ENCODE data around the gene NEU4. TPM values are rescaled to one million over a fixed set of nuclear protein-coding genes. Genes with fewer than 3 reads are reported as not detected.

The NEU4 gene
- total and polyA plus RNA-seq, 9 of the 15 experiments (the other 6 are each of a cell fraction or from before 2014, with no cell fraction given): 0.01 to 0.40 TPM; not detected in 7

- peak; percentile 36 to 44 (median 40) for DNase-seq (ENCODE audit: extremely low read depth in 1 of 4, low spot score in 3 of 4)
- FAIRE-seq: no peak
- peak; percentile 77 for ATAC-seq
- Histone ChIP-seq H3K27me3 (ENCODE audit: control insufficient read depth in 2 of 2, insufficient read depth in 2 of 2, low read length in 2 of 2) (no peaks in the 10 kb centered on the region), H3K9ac (ENCODE audit: insufficient read depth in 1 of 2, low read depth in 2 of 2, low read length in 2 of 2) (no peak overlapping the region), H3K36me3 (ENCODE audit: control insufficient read depth, insufficient read depth, low read length) (peaks cover 27% of the 10 kb centered on the region; the same call in 2 of the 3 replicates), H3K4me3 (no peak overlapping the region), H3K9me3 (replicated peaks; ENCODE audit: control insufficient read depth, insufficient read depth, low read depth, low read length) (no peaks in the 10 kb centered on the region), H4K20me1 (replicated peaks; ENCODE audit: control insufficient read depth, insufficient read depth, low read length) (no peaks in the 10 kb centered on the region), H3K9me1 (ENCODE audit: control insufficient read depth, insufficient read depth, low read length) (no peaks in the 10 kb centered on the region), H3K79me2 (ENCODE audit: control insufficient read depth, insufficient read depth, low read length) (no peaks in the 10 kb centered on the region), H3K4me2 (ENCODE audit: insufficient read depth, low read length) (no peak overlapping the region), H3K27ac (ENCODE audit: extremely low read depth, low read depth, low read length) (peak overlapping the region; percentile 36; the same call in 1 of the 3 replicates), H2AFZ (ENCODE audit: low read depth, low read length) (no peak overlapping the region), H3K4me1 (replicated peaks in 1 of 2; ENCODE audit: control insufficient read depth in 2 of 2, insufficient read depth in 2 of 2, low read length in 2 of 2) (peaks cover 13 to 23% of the 10 kb centered on the region in 2 experiments)
- BruUV-seq (replicated peaks): no TSS peak
- in situ Hi-C loops (cut with MboI) (no loop called here), intact Hi-C loops (cut with micrococcal nuclease) (no loop called here)
- ChIA-PET CTCF (ENCODE audit: low intra/inter-chr PET ratio) (no interaction called here), POLR2A (interaction anchor here (0.7 to 1.4 kb wide), 2 partner anchors 8 to 76 kb away, joined by 3 read pairs; no protein-coding TSS in a partner anchor)
- 53% methylated on average over 5 of the region's 13 CpGs for WGBS (ENCODE audit: insufficient coverage, low coverage, missing lambda C conversion rate)
- no peak for TF ChIP-seq HNRNPL (IDR thresholded peaks at IDR 0.05; ENCODE audit: low read depth, low read length)
- peak; percentile 21; the same call in 1 of the 2 replicates for TF ChIP-seq ATF7 (IDR thresholded peaks at IDR 0.05)
- 0 out of 2 replicates have a peak, but pooled peaks have one; percentile 9 for TF ChIP-seq SMARCE1 (IDR thresholded peaks at IDR 0.05)
- TF ChIP-seq VEZF1 (CRISPR knock-in tag; IDR thresholded peaks at IDR 0.05): peak; percentile 73
- peak; percentile 10; the same call in 1 of the 2 replicates for TF ChIP-seq TFAP4 (CRISPR knock-in tag; IDR thresholded peaks at IDR 0.05; ENCODE audit: borderline replicate concordance)
- no peak for TF ChIP-seq FOS (IDR thresholded peaks at IDR 0.05; ENCODE audit: extremely low read depth, insufficient read length)
- no peak for TF ChIP-seq E2F5 (CRISPR knock-in tag; IDR thresholded peaks at IDR 0.05)
Measured at GRCh38 chr2:241762933-241763369, 46.0 kb upstream of the NEU4 start.

Data from K562 (cell line).